Endothelial cell of umbilical vein (primary cell): Measurements from ENCODE around the gene WDR6. TPM values are rescaled to one million over a fixed set of nuclear protein-coding genes. Genes with fewer than 3 reads are reported as not detected.

Experiments used
- BruUV-seq: library from RNA; stranded (reverse); fragments of 400-500 nt; replicated peaks from 2 replicates; lab custom pipeline; 2021; lab: Mats Ljungman, UMichigan
- CTCF ChIA-PET: fragments of 300-600, 350-600 bp; sonication (Branson Sonifier 250); formaldehyde crosslinking; loops from one replicate; lab custom pipeline; 2021; ENCODE audit warnings: antibody characterized with exemption, inconsistent platforms; lab: Charles Lee
- POLR2A ChIA-PET: fragments of 300-600, 350-600 bp; sonication (Branson Sonifier 250); formaldehyde crosslinking; loops from one replicate; lab custom pipeline; 2021; ENCODE audit warnings: antibody characterized with exemption, inconsistent platforms; lab: Charles Lee
- DNase-seq: peaks from one replicate; pipeline ENCODE4 v3.0.0-alpha.2; 2011; ENCODE audit warnings: low read depth, low spot score
- FAIRE-seq: peaks from 2 replicates; lab custom pipeline; 2011; peaks lifted over from hg19 to GRCh38; lab: Jason Lieb, UNC
- H2AFZ ChIP-seq: 2 replicates; pipeline ENCODE4 v1.6.0; 2012; ENCODE audit warnings: low read depth, low read length, control low read depth, inconsistent platforms
- H3K27ac ChIP-seq: 2 replicates; pipeline ENCODE4 v1.5.1; 2011; ENCODE audit warnings: low read depth, mild to moderate bottlenecking, control low read depth, low read length, moderate library complexity; ENCODE audit not compliant: insufficient read depth
- H3K27me3 ChIP-seq, 2 experiments: 2 replicates each; pipeline versions ENCODE4 v1.6.0 to v1.6.1; 2011; ENCODE audit warnings: low read length in 2 of 2, mixed read lengths in 1 of 2; ENCODE audit not compliant: control insufficient read depth in 2 of 2, insufficient read depth in 2 of 2
- H3K36me3 ChIP-seq, 2 experiments: 2 replicates in 1 of 2; 3 replicates in 1 of 2; pipeline ENCODE4 v1.5.1; 2011; ENCODE audit warnings: low read length in 2 of 2, mild to moderate bottlenecking in 1 of 2, moderate library complexity in 1 of 2; ENCODE audit not compliant: control insufficient read depth in 2 of 2, insufficient read depth in 2 of 2; ENCODE audit errors: extremely low read depth in 1 of 2
- H3K4me1 ChIP-seq: 3 replicates; pipeline ENCODE4 v1.5.1; 2011; ENCODE audit warnings: mild to moderate bottlenecking, low read length; ENCODE audit not compliant: control insufficient read depth, insufficient read depth; ENCODE audit errors: extremely low read depth
- H3K4me2 ChIP-seq: 2 replicates; pipeline ENCODE4 v1.6.1; 2011; ENCODE audit warnings: low read length, control low read depth, mixed read lengths; ENCODE audit not compliant: insufficient read depth
- H3K4me3 ChIP-seq, 3 experiments: fragments of 200-600 bp in 1 of 3; sonication (generic), shearing (Covaris generic) in 1 of 3; replicated peaks in 1 of 3; 2 replicates each; pipeline ENCODE4 v1.5.1; 2011 to 2016; ENCODE audit warnings: control low read depth in 3 of 3, low read length in 3 of 3, mild to moderate bottlenecking in 2 of 3, inconsistent platforms in 1 of 3, low read depth in 1 of 3, moderate library complexity in 1 of 3; ENCODE audit not compliant: insufficient read depth in 1 of 3
- H3K79me2 ChIP-seq: 2 replicates; pipeline ENCODE4 v1.6.0; 2012; ENCODE audit warnings: low read length, inconsistent platforms; ENCODE audit not compliant: control insufficient read depth, insufficient read depth
- H3K9ac ChIP-seq: replicated peaks from 2 replicates; pipeline ENCODE3; 2011; ENCODE audit warnings: low read length, control low read depth; ENCODE audit not compliant: insufficient read depth; ENCODE audit errors: extremely low read depth
- H3K9me1 ChIP-seq: replicated peaks from 3 replicates; pipeline ENCODE4 v1.6.0; 2011; ENCODE audit warnings: mild to moderate bottlenecking, low read length; ENCODE audit not compliant: control insufficient read depth, insufficient read depth; ENCODE audit errors: extremely low read depth
- H3K9me3 ChIP-seq: replicated peaks from 2 replicates; pipeline ENCODE4 v1.5.1; 2012; ENCODE audit warnings: low read length, inconsistent platforms; ENCODE audit not compliant: control insufficient read depth, insufficient read depth
- H4K20me1 ChIP-seq: replicated peaks from 2 replicates; pipeline ENCODE3; 2011; ENCODE audit warnings: mild to moderate bottlenecking, low read length; ENCODE audit not compliant: control insufficient read depth, insufficient read depth; ENCODE audit errors: extremely low read depth
- CTCF ChIP-seq, 2 donors: IDR thresholded peaks; 1 replicate in 1 of 2; 2 replicates in 1 of 2; pipeline ENCODE4 v1.5.1; 2011; ENCODE audit warnings: low read length in 2 of 2, mild to moderate bottlenecking in 2 of 2, moderate library complexity in 2 of 2, control low read depth in 1 of 2, inconsistent platforms in 1 of 2, low read depth in 1 of 2; ENCODE audit not compliant: insufficient read depth in 1 of 2; ENCODE audit errors: extremely low read depth in 1 of 2
- GATA2 ChIP-seq: IDR thresholded peaks from 2 replicates; pipeline ENCODE4 v1.7.0; 2011; ENCODE audit warnings: low read depth, mild to moderate bottlenecking, moderate library complexity, mixed read lengths, low read length; ENCODE audit not compliant: insufficient read length, insufficient read depth
- POLR2A ChIP-seq: IDR thresholded peaks from 2 replicates; pipeline ENCODE4 v1.6.1; 2012; ENCODE audit warnings: low read depth, mild to moderate bottlenecking, control low read depth, low read length
- dilution Hi-C: fragments of 300-500 bp; cut with MboI; formaldehyde crosslinking; loops from one replicate; pipeline ENCODE4 v1.15.0; 2019; ENCODE audit warnings: low sequenced_read_pairs; ENCODE audit not compliant: extremely low pct_ligation_motif_present
- intact Hi-C: fragments of 100-400 bp; cut with micrococcal nuclease; formaldehyde crosslinking; loops from one replicate; pipeline ENCODE4 v1.10.0; 2022
- polyA plus RNA-seq, 4 experiments: library from polyadenylated mRNA; depleted of rRNA in 3 of 4; stranded (reverse) in 3 of 4; unstranded in 1 of 4; fragments of >200 nt; gene quantifications; 2 replicates each; pipeline versions ENCODE4 v1.2.1 to v1.2.3, GENCODE V29; 2011 to 2012; ENCODE audit warnings: missing spikeins in 1 of 4
- total RNA-seq: library from RNA; stranded (reverse); gene quantifications from 2 replicates; pipeline ENCODE4 v1.2.3, GENCODE V29; 2021

The WDR6 gene
- total and polyA plus RNA-seq, 2 donors (not counting 3 experiments of a cell fraction or from before 2014, with no cell fraction given) = 192 to 319 TPM

GRCh38 chr3:49013738-49014660 lies 6.8 kb downstream of the WDR6 start:
- no TSS peak for BruUV-seq
- DNase-seq = peak; percentile 28

More at GRCh38 chr3:49013738-49014660, 6.8 kb downstream of the WDR6 start:
- intact Hi-C loops = no loop called here
- H3K36me3 ChIP-seq = peaks cover 5 to 51% of the 10 kb centered on the region in 2 experiments
- peaks cover 27% of the 10 kb centered on the region for H3K79me2 ChIP-seq
- dilution Hi-C loops = no loop called here
- H3K4me1 ChIP-seq = peaks cover 13% of the 10 kb centered on the region
- H3K4me3 ChIP-seq = no peak overlapping the region
- H3K4me2 ChIP-seq = no peak overlapping the region
- POLR2A ChIA-PET = interaction anchor here (1.1 kb wide), 1 partner anchor 8 kb away, joined by 3 read pairs; the partner anchor contains the start of gene NDUFAF3
- no peaks in the 10 kb centered on the region for H3K9me3 ChIP-seq
- H3K27ac ChIP-seq = no peak overlapping the region
- no peak overlapping the region for H2AFZ ChIP-seq
- no peaks in the 10 kb centered on the region for H4K20me1 ChIP-seq
- H3K27me3 ChIP-seq = no peaks in the 10 kb centered on the region
- TF ChIP-seq POLR2A (no peak), GATA2 (no peak), CTCF (IDR thresholded peaks at IDR 0.05; ENCODE audit: extremely low read depth in 1 of 2, insufficient read depth in 1 of 2, low read depth in 1 of 2, low read length in 2 of 2) (peak; percentile 54 to 72)
- FAIRE-seq = no peak
- CTCF ChIA-PET = interaction anchor here (1.0 to 12.8 kb wide), 5 partner anchors 7 to 435 kb away, joined by 3 to 254 read pairs (median 4); partner anchors contain the start of genes NDUFAF3 and P4HTM
- no peak overlapping the region for H3K9ac ChIP-seq
- no peaks in the 10 kb centered on the region for H3K9me1 ChIP-seq
